Measurements from ENCODE around the gene DPM1.
A peak's percentile ranks its signal among the peaks of the same experiment; 100 is the strongest.
"Not testable (repeated sequence)": the region's sequence is repeated elsewhere in the genome, so short reads cannot be mapped to it uniquely, and the experiment has no call there.

DPM1 gene

DNA sequence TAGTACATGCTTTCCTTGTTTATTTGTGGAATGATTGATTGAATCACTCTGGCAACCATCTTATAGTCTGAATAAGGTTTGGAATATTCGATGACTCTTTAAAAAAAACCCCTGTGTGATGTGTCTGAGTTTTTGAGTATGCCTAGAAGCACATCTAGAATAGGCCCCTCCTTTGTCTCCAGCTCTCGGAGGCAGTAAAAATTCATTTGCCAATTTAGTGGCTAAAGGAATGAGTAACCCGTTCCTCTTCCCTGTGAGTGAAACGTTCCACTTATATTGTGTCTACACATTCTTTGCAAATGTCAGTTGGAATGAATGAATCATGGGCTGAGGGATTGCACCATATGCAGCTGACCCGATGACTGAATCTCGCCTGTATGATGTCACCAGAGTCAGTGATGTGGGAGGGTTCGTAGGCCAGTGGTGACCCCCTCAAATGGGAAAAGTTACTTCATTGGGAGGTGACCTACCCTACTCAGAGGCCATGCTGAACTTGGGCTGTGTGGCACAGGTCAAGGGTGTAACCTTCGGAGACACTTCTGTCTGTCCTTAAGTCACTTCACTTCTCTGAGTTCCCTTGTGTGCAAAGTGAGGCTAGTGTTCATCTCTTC, 21.8 kb upstream of the DPM1 start:
- DNase-seq (ENCODE audit: low read depth in 3 of 3), result peak; percentile 41 to 44 (median 41)

DNA sequence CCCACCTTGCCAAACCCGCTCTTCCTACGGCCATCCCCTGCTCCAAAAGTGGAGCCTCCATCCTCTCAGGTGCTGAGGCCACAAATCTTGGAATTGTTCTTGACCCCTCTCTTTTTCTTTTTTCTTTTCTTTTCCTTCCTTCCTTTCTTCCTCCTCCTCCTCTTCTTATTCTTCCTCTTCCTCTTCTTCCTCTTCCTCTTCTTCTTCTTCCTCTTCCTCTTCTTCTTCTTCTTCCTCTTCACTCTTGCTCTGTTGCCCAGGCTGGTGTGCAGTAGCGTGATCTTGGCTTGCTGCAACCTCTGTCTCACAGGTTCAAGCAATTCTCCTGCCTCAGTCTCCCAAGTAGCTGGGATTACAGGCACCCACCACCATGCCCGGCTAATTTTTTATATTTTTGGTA, 20.2 kb upstream of the DPM1 start:
- DNase-seq (ENCODE audit: low read depth in 3 of 3), result not testable (repeated sequence)

DNA sequence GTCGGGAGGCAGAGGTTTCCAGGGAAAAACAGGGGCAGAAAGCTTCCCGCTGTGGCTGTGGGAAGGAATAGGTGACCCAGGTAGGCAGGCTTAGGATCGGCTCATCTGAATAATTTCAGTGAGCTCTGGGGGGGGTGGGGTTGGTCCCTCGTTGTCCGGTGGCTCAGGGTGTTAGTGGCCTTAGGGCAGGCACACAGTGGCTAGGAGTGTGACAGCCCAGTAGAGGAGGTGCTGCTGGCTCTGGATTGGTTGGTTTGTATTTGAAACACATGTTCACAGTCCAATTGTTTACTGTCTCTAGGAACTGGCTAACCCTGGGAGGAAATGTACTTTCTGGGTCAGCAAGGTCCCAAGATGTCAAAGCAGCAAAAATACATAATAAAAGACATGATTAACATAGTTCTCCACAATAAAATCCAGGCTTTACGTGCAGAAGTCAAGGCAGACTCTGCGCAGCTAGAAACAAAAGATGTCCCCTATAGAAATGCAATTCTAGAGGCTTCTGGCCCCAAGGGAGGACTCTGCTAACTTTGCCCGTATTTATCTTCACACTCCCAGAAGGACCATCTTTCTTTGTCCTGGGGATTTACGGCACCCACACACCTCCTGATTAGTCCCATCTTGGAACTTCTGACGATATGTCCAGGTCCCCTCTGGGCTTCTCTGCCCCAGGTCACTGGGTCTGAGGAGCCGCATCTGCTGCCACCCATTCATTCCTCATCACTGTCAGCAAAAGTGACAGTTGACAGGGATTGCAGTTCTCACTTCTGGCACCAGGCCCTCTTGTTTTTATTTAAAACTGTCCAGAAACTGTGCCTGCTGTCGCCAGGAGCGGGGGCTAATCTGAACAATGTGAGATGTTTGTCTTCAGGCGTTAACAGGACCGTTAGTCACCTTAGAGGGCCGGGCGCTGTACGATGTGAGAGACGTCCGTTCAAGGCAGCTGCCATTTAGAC, 19.0 kb upstream of the DPM1 start:
- no peak for DNase-seq (ENCODE audit: low read depth in 3 of 3)

DNA sequence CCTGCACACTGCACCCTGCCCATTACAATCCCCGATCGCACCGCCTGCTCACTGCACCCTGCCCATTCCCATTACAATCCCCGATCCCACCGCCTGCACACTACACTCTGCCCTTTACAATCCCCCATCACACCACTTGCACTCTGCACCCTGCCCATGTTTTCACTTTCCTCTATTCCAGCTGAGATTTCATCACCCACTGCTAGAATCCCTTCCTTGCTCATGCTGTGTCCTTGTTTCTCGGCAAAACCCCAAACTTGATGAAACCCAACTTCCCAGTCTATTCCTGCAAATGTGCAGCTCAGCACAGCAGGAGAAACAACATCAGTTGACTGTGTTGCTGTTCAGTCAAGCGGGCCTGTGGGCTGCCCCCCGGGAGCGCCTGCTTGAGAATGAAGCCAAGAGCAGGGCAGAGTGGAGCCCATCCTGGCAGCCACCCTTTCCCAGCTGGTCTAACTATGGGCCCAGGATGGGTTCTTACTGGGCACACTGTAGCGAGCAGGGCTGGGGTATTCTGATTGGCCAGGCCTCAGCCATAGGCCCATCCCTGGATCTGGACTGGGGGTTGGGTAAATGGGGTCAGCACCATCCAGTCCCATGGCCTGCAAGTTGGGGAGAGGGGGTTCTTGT, 17.5 kb upstream of the DPM1 start:
- DNase-seq (ENCODE audit: low read depth in 3 of 3), result no peak

DNA sequence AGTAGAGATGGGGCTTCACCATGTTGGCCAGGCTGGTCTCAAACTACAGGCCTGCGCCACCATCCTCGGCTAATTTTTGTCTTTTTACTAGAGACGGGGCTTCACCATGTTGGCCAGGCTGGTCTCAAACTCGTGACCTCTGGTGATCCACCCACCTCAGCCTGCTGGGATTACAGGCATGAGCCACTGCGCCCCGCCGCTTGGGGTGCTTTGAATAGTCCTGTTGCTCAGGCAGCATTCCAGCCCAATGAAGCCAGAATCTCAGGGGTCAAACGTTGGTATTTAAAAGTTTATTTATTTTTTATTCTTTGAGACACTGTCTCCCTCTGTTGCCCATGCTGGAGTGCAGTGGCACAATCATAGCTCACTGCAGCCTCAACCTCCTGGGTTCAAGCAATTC, 11.6 kb upstream of the DPM1 start:
- DNase-seq (ENCODE audit: low read depth in 3 of 3), result no peak

DNA sequence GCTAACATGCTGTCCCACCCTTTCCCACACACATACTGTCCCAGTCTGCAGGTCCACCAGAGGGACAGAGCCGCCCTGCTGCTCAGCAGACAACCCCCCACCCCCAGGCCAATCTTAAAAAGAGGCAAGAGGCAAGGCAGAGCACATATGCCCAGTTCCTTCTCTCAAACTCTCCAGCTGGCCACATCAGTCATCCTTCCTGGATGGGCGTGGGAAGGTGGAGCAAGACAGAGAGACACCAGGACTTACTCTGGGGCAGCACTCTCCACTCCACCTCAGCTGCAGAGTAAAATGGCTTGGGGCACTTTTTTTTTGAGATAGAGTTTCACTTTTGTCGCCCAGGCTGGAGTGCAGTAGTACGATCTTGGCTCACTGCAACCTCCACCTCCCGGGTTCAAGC, 11.1 kb upstream of the DPM1 start:
- DNase-seq (ENCODE audit: low read depth in 3 of 3), result no peak

DNA sequence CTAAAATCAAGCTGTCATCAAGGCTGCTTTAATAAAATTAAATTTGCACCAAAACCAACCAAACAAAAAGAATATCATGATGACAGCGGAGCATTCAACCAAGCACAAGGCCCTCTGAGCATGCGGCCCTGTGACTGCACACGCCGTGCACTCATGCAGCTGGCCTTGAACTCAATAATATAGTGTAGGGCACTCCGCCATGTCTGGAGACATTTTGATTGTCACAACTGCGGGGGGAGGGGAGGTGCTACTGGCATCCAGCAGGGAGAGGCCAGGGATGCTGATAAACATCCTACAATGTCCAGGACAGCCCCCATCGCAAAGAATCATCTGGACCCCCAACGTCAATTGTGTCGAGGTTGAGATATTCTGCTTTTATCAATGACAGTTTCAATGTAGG, 10.0 kb upstream of the DPM1 start:
- DNase-seq (ENCODE audit: low read depth in 3 of 3), result no peak

DNA sequence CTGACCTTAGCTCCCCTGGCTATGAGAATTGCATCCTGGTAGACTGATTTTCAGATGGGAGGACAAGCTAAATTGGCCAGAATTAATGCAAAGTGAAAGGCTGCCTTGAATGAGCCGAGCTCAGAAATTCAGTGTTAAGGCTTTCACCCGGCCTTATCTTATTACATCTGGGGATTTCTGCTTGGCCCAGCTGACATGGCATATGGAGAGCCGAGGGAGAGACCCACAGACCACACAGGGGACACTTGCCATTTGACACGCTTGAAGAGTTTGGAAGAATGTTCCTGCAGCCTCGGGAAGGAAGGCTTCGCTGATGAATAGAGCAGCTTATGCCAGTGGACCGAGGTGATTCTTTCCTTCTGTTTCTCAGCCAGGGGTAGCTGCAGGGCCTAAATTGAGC, 9.3 kb upstream of the DPM1 start:
- no peak for DNase-seq (ENCODE audit: low read depth in 3 of 3)

DNA sequence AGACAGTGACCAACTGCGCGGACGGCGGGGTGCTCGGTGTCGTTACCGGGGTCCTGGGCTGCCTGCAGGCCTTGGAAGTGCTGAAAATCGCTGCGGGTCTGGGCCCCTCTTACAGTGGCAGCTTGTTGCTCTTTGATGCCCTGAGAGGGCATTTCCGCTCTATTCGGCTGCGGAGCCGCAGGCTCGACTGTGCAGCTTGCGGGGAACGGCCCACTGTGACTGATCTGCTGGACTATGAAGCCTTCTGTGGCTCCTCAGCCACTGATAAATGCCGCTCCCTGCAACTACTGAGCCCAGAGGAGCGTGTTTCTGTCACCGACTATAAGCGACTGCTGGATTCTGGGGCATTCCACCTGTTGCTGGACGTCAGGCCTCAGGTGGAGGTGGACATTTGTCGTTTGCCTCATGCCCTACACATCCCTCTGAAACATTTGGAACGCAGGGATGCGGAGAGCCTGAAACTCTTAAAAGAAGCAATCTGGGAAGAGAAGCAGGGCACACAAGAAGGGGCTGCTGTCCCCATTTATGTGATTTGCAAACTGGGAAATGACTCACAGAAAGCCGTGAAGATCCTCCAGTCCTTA, 1.3 kb upstream of the DPM1 start:
- DNase-seq (ENCODE audit: low read depth in 3 of 3), result no peak

DNA sequence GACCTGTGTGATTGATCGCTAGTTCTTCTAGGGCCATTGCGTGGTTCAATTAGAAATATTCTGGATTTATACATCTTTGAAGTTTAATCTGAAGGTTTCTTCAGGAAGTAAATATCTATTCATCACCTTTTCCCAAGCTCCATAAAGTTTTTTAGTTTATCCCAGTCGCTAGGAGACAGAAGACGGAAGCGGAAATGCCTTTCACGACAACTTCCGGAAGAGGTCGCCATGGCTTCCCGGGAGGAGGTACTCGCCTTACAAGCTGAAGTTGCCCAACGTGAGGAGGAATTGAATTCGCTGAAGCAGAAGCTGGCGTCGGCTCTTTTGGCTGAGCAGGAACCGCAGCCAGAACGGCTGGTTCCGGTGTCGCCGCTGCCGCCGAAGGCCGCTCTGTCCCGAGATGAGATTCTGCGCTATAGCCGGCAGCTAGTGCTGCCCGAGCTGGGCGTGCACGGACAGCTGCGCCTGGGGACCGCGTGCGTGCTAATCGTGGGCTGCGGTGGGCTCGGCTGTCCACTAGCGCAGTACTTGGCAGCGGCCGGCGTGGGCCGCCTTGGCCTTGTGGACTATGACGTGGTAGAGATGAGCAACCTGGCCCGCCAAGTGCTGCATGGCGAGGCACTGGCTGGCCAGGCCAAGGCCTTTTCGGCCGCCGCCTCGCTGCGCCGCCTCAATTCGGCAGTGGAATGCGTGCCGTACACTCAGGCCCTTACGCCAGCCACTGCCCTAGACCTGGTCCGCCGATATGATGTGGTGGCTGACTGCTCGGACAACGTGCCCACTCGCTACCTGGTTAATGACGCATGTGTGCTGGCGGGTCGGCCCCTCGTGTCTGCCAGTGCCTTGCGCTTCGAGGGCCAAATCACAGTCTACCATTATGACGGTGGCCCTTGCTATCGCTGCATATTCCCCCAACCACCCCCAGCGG, 547 bp upstream of the DPM1 start, which contains the start of gene MOCS3:
MOCS3 (plus strand) TSS at position 204 of the 928 bp plus-strand sequence; CDS start at position 229, 25 bp downstream.
- DNase-seq (ENCODE audit: low read depth in 3 of 3), result peak; percentile 69 to 75 (median 69)

DNA sequence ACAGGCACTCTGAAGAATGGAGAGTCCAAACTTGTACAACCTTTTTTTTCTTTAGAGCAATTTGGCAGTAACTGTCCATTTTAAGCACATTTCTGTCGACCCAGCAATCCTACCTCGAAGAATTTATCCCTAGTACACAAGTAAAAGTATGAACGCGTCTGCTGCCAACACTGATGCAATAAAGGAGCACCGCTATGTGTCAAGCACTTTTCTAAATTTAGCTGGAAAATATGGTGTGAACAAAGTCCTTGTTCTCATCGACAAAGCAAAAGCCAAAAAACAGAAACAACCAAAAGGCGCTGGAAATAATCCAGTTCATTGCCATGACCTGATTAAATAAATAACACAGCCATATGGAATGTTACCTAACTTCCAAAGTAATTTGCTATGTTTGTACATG, 1.1 kb downstream of the DPM1 start:
- DNase-seq (ENCODE audit: low read depth in 3 of 3), result no peak

DNA sequence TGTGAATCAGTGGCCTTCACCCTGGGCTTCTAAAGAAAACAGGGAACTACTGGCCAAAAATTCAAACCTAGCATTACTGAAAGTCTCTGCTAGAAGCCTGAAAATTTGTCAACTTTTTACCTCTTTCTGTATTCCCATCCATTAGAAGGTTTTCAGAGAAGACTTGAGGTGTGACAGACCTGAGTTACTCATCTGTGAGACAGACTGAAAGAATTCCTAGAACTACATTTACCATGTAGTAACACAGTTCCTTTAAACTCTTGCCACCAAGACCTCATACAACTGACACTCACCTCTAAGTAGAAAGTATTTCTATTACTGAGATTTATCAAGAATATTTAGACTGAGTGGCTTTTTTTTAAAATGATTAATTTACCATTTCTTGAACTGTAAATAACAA, 4.5 kb downstream of the DPM1 start:
- DNase-seq (ENCODE audit: low read depth in 3 of 3), result no peak

DNA sequence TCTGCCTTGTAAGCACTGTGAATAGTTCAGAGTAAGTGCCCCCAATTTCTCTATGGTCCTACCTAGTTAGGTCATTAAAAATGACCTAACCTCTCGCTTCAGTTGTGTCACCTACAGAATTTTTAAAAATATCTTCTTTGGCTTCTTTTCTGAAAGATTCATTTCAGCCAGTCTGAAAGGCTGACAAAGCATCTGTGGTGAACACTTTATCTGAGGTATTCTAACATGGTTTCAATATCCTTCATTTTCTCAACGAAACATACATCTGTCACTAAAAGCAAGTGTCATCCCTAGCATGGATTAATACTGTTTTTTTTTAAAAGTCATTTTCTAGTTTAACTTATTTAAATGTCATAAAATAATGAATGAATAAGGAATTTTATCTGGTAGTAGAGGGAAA, 5.1 kb downstream of the DPM1 start:
- no peak for DNase-seq (ENCODE audit: low read depth in 3 of 3)

DNA sequence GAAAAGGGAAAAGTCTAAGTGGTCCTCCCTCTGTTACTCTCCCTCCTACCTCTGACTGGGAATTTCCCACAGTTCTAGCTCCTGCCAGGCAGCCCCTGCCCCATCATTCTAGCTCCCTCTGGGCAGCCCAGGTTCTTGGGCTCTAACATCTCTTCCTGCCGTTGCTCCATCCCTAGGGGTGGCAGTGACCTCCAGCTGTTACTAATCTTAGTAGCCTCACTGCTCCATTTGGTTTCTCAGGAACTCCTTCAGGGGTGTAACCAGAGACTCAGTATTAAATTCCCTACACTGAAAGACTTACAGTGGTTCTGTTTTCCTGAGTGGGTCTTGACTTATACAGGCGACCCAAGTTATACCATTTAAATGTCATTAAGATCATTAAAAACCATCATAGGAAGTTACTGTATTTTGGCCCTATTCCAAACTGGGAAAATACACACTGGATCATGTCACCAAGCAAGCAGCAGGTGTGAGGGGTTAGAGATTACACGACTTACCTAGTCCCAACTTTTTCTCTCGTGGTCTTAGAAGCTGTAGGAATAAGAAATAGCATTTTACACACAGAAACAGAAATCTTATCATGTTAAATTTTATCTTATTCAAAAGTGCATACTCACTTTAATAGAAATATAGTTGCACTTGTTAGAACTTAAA, 10.1 kb downstream of the DPM1 start:
- no peak for DNase-seq (ENCODE audit: low read depth in 3 of 3)

DNA sequence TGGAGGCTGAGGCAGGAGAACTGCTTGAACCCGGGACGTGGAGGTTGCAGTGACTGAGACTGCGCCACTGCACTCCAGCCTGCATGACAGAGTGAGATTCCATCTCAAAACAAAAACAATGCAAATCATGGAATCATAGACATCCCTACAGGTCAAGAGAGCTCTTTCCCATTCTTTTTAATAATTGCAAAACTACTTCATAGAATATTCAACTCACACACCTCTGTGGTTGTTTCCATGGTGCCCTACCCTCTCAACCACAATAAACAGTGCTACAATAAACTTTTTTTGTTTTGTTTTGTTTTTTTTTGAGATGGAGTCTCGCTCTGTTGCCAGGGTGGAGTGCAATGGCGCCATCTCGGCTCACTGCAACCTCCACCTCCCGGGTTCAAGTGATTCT, 15.3 kb downstream of the DPM1 start:
- no peak for DNase-seq (ENCODE audit: low read depth in 3 of 3)

DNA sequence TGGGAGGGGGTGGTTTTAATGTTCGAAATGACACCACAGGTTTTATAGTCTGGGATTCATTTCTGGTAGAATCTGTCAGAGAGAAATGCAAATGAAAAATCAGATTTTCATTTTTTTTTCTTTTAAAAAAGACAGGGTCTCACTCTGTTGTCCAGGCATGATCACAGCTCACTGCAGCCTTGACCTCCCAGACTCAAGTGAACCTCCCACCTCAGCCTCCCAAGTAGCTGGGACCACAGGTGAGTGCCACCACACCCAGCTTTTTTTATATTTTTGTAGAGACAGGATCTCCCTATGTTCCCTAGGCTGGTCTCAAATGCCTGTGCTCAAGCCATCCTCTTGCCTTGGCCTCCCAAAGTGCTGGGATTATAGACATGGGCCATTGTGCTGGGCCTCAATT, 24.7 kb downstream of the DPM1 start:
- no peak for DNase-seq (ENCODE audit: low read depth in 3 of 3)

DNA sequence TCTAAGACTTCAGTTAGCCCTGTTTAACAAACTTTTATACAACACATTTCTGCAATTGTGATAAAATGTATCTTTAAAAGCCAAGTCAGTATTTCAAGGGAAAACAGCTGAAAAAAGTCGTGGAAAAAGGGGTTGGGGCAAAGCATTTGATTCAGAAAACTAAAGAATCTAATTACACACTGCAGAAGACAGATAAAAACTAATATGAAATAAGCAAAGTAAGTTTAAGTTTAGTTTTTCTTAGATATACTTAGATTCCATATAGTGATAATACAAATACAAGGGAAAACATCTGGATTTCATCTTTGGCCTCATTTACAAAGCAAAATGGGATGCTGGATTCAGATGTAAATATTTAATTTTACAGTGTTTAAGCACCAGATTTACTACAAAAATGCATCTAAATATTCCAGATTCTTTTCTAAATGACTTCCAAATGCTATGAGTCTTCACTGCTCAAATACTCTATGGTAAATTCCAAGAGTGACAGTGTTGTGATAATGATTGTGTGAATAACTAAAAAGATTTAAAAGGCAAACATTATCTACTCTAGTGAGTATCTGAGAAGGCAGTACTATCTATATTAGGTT, 25.5 kb downstream of the DPM1 start:
- no peak for DNase-seq (ENCODE audit: low read depth in 3 of 3)

DNA sequence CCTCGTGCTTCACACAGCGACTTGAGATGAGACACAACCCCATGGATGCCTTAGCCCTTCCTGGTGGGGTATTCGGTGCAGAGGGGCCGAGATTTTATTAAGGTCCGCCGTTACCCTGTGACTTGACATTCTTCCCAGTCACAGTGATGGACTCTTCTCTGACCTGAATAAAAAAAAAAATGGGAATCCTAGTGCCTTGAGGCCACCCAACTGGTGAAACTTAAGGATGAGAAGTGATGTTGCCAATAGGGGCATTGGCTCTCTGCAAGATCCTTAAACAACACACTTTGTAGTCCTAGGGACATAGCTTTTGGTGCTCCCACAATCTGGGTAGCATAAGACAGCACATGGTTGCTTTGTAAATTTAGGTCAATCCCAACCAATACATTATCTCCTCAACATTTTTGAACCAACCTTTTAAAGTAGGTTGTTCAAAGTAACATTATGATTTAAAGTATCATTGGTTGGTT, 26.3 kb downstream of the DPM1 start:
- DNase-seq (ENCODE audit: low read depth in 3 of 3), result no peak

DNA sequence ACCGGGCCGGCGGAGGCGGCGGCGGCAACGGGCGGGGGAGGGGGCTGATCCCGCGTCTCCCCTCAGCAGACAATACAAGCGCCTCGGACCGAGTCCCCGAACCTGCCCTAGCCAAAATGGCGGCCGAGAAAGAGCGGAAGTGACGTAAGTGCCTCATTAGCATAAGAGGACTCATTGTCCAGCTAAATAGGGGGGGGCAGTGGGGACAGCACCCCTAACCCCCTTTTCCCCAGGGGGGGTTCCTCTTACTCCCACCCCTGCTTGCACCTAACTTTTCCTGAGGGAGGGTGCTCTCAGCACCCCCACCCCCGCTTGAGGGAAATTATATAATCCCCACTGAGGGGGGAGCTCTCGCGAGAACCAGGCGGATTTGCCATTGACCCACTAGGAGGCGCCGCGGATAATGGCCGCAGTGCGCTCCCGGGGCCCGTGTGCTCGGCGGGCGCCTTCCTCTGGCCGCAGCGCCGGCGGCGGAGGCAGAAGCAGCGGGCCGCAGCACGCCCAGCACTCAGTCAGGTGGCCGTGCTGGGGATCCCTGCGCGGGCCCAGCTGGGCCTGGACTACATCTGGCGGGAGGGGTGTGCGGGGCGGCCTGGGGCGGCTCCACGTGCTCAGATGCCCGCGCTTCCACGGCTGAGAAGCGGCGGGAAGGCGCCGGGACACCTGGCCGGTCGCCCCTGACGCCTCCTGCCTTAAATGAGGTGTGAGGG, 26.9 kb downstream of the DPM1 start, which contains the start of gene ADNP:
ADNP (minus strand) TSS at position 132 of the 710 bp plus-strand sequence. CDS start 27,441 bp downstream, outside the sequence.
- peak; percentile 67 to 76 (median 75) for DNase-seq (ENCODE audit: low read depth in 3 of 3)

DNA sequence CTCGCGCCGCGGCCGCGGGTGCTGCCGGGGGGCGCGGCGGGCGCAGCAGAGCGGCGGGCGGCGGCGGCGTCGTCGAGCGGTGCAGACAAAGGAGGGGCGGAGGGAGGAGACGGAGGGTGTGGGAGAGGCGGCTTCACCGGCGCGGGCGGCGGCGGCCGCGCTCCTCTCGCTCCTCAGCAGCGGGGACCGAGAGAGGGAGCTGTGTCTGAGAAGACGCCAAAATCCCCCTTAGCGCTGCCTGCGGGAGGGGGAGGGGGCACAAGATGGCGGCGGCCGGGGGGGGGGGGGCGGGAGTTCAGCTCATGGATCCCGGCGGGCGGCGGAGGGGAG, 27.4 kb downstream of the DPM1 start:
- DNase-seq (ENCODE audit: low read depth in 3 of 3), result no peak
